K562 (cell line): Measurements from ENCODE around the gene ILF3. TPM values are rescaled to one million over a fixed set of nuclear protein-coding genes. Genes with fewer than 3 reads are reported as not detected.

Source experiments
- ATAC-seq: fragments of 200-7000 bp; cut with Tn5 transposase; 3 replicates; pipeline ENCODE4 v1.9.1; 2020; ENCODE audit warnings: moderate library complexity
- BruUV-seq: library from RNA; stranded (reverse); fragments of 400-500 nt; replicated peaks from 2 replicates; lab custom pipeline; 2021; lab: Mats Ljungman, UMichigan
- CTCF ChIA-PET: fragments of 300-600 bp; formaldehyde crosslinking; extraction: SDS; loops from one replicate; lab custom pipeline; 2021; ENCODE audit warnings: low intra/inter-chr PET ratio; lab: Yijun Ruan, JAX
- POLR2A ChIA-PET: fragments of 300-600, 350-650 bp; sonication (Branson Sonifier 250); formaldehyde crosslinking; extraction: SDS; loops from one replicate; lab custom pipeline; 2021; ENCODE audit warnings: antibody characterized with exemption, inconsistent platforms; lab: Yijun Ruan, JAX
- DNase-seq, 4 experiments: peaks; one replicate each; pipeline versions ENCODE4 v3.0.0 to v3.0.0-alpha.2; 2011 to 2018; ENCODE audit warnings: low spot score in 3 of 4, mixed read lengths in 3 of 4; ENCODE audit errors: extremely low read depth in 1 of 4
- FAIRE-seq: peaks from 2 replicates; lab custom pipeline; 2011; peaks lifted over from hg19 to GRCh38; lab: Jason Lieb, UNC
- H2AFZ ChIP-seq: 2 replicates; pipeline ENCODE4 v1.6.0; 2011; ENCODE audit warnings: low read depth, low read length, control low read depth, inconsistent platforms
- H3K27ac ChIP-seq: fragments of 200-600 bp; 3 replicates; pipeline ENCODE4 v1.8.0; 2011; ENCODE audit warnings: low read depth, mild to moderate bottlenecking, control low read depth, inconsistent platforms, low read length, moderate library complexity, mixed read lengths; ENCODE audit errors: extremely low read depth
- H3K27me3 ChIP-seq, 2 experiments: fragments of 300-600 bp in 1 of 2; 2 replicates in 1 of 2; 3 replicates in 1 of 2; pipeline versions ENCODE4 v1.6.0 to v1.8.0; 2011; ENCODE audit warnings: inconsistent platforms in 2 of 2, low read length in 2 of 2, mild to moderate bottlenecking in 1 of 2, mixed read lengths in 1 of 2, moderate library complexity in 1 of 2; ENCODE audit not compliant: control insufficient read depth in 2 of 2, insufficient read depth in 2 of 2
- H3K36me3 ChIP-seq: fragments of 300-600 bp; 3 replicates; pipeline ENCODE4 v1.8.0; 2011; ENCODE audit warnings: mild to moderate bottlenecking, low read length, inconsistent platforms; ENCODE audit not compliant: control insufficient read depth, insufficient read depth
- H3K4me1 ChIP-seq, 2 experiments: fragments of 200-600 bp in 1 of 2; replicated peaks in 1 of 2; 2 replicates in 1 of 2; 3 replicates in 1 of 2; pipeline versions ENCODE4 v1.5.1 to v1.8.0; 2011; ENCODE audit warnings: inconsistent platforms in 2 of 2, low read length in 2 of 2, mild to moderate bottlenecking in 1 of 2, mixed read lengths in 1 of 2, moderate library complexity in 1 of 2; ENCODE audit not compliant: control insufficient read depth in 2 of 2, insufficient read depth in 2 of 2
- H3K4me2 ChIP-seq: 2 replicates; pipeline ENCODE4 v1.6.1; 2011; ENCODE audit warnings: low read length, control low read depth, inconsistent platforms, mixed read lengths; ENCODE audit not compliant: insufficient read depth
- H3K4me3 ChIP-seq: fragments of 200-600 bp; sonication (generic), shearing (Covaris generic); 2 replicates; pipeline ENCODE4 v1.5.1; 2016; ENCODE audit warnings: control low read depth, inconsistent platforms
- H3K79me2 ChIP-seq: fragments of 200-600 bp; 3 replicates; pipeline ENCODE4 v1.8.0; 2011; ENCODE audit warnings: low read length, inconsistent platforms; ENCODE audit not compliant: control insufficient read depth, insufficient read depth
- H3K9ac ChIP-seq, 2 experiments: 2 replicates each; pipeline versions ENCODE4 v1.6.0 to v1.6.1; 2011; ENCODE audit warnings: low read depth in 2 of 2, low read length in 2 of 2, control low read depth in 1 of 2, inconsistent platforms in 1 of 2, mild to moderate bottlenecking in 1 of 2, mixed read lengths in 1 of 2; ENCODE audit not compliant: insufficient read depth in 1 of 2
- H3K9me1 ChIP-seq: one replicate; pipeline ENCODE4 v1.6.0; 2011; ENCODE audit warnings: inconsistent platforms, mild to moderate bottlenecking, low read length, moderate library complexity; ENCODE audit not compliant: control insufficient read depth, insufficient read depth
- H3K9me3 ChIP-seq: replicated peaks from 2 replicates; pipeline ENCODE4 v1.5.1; 2011; ENCODE audit warnings: low read depth, low read length, inconsistent platforms; ENCODE audit not compliant: control insufficient read depth, insufficient read depth
- H4K20me1 ChIP-seq: replicated peaks from 2 replicates; pipeline ENCODE4 v1.6.1; 2011; ENCODE audit warnings: low read length, inconsistent platforms, mixed read lengths; ENCODE audit not compliant: control insufficient read depth, insufficient read depth
- BHLHE40 ChIP-seq: IDR thresholded peaks from 2 replicates; pipeline ENCODE4 v1.6.1; 2011; ENCODE audit warnings: low read length, improper control_type of control experiment
- DACH1 ChIP-seq: fragments of 450-650 bp; IDR thresholded peaks from 2 replicates; pipeline ENCODE4 v1.6.1; 2018; ENCODE audit not compliant: partially characterized antibody
- GTF2E2 ChIP-seq: fragments of 200-800 bp; sonication (Bioruptor generic); IDR thresholded peaks from 2 replicates; pipeline ENCODE4 v1.6.1; 2016; ENCODE audit warnings: missing genetic modification characterization, missing compliant biosample characterization
- PPARD ChIP-seq: fragments of 250-450 bp; sonication (Bioruptor Pico); IDR thresholded peaks from 2 replicates; pipeline ENCODE4 v1.8.0; 2022; ENCODE audit warnings: inconsistent platforms, mild to moderate bottlenecking, moderate library complexity
- RERE ChIP-seq: sonication (generic); formaldehyde crosslinking; IDR thresholded peaks from 2 replicates; pipeline ENCODE4 v1.8.0; 2023; ENCODE audit warnings: missing genetic modification reagents, mild to moderate bottlenecking, borderline replicate concordance
- ZFPM2 ChIP-seq: fragments of 250-450 bp; sonication (Bioruptor Pico); IDR thresholded peaks from 2 replicates; pipeline ENCODE4 v1.5.1; 2022; ENCODE audit warnings: mild to moderate bottlenecking
- WGBS: fragments of 100-300 bp; shearing (Covaris generic); methylation state at CpG from one replicate; pipeline ENCODE4 v1.1.6; 2016; ENCODE audit warnings: low coverage, mixed read lengths; ENCODE audit not compliant: insufficient coverage; ENCODE audit errors: missing lambda C conversion rate; 5-methylcytosine and 5-hydroxymethylcytosine counted together
- in situ Hi-C: fragments of 300-500 bp; cut with MboI; formaldehyde crosslinking; loops from 4 replicates; pipeline ENCODE4 v1.15.0; 2018; ENCODE audit warnings: inconsistent platforms, mixed read lengths
- intact Hi-C: fragments of 100-400 bp; cut with micrococcal nuclease; formaldehyde crosslinking; loops from 2 replicates; pipeline ENCODE4 v1.14.2; 2022
- polyA plus RNA-seq, 8 experiments: library from polyadenylated mRNA; depleted of rRNA in 4 of 8; stranded (reverse) in 5 of 8; unstranded in 3 of 8; fragments of >200 nt; fragmentation: Nextera tagmentation in 2 of 8; fragmentation: Illumina TruSeq in 1 of 8; extraction: Ambion mirVana in 2 of 8; extraction: Trizol in 1 of 8; gene quantifications; 2 replicates each; pipeline versions ENCODE4 v1.2.1 to v1.2.3, GENCODE V29; 2011 to 2014; ENCODE audit warnings: inconsistent platforms in 1 of 8, missing spikeins in 1 of 8
- total RNA-seq, 7 experiments: library from RNA; depleted of rRNA in 6 of 7; stranded (reverse); fragments of >200 nt in 6 of 7; fragmentation: Illumina TruSeq in 2 of 7; extraction: Trizol in 2 of 7; gene quantifications; 2 replicates each; pipeline versions ENCODE4 v1.2.1 to v1.2.3, GENCODE V29; 2011 to 2021; ENCODE audit warnings: low replicate concordance in 1 of 7
- TF ChIP-seq, protein P1 (sequence below), 2 experiments: fragments of 450-650 bp; IDR thresholded peaks; 2 replicates each; pipeline ENCODE4 v1.6.1; 2016; ENCODE audit warnings: mild to moderate bottlenecking in 2 of 2, borderline replicate concordance in 1 of 2, low read depth in 1 of 2, moderate library complexity in 1 of 2

ILF3 gene
- total and polyA plus RNA-seq, 9 of the 15 experiments (the other 6 are each of a cell fraction or from before 2014, with no cell fraction given): 26.0 to 453 (median 175) TPM

DNA sequence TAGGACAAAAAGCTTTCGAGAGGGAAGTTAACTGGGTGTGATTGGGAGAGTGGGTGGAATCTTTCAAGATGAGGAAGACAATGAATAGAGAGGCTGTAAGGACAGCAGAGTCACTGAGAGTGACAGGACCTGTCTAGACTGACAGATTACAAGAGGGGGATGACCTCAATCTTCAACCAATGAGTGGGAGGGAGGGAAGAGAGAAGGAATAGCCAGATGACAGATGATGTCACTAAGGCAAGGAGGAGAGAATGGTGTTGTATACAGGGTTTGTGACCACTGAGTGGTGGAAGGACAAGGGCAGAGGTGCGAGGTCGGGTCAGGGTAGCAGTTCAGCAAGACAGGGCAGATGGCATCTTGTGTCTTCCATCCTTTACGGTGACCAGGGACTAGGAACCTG, 5.8 kb upstream of the ILF3 start:
- FAIRE-seq (peak; percentile 78), DNase-seq (peak; percentile 41 to 64 (median 52)), ATAC-seq (peak; percentile 61)
- WGBS: 25% methylated on average over 4 of the region's 4 CpGs
- Histone ChIP-seq H3K4me3 (no peak overlapping the region), H3K9me1 (peaks cover 4% of the 10 kb centered on the region), H3K9ac (no peak overlapping the region), H3K27me3 (no peaks in the 10 kb centered on the region), H3K36me3 (peaks cover 11% of the 10 kb centered on the region), H3K27ac (no peak overlapping the region), H2AFZ (no peak overlapping the region), H3K4me1 (peaks cover 10 to 17% of the 10 kb centered on the region in 2 experiments; a peak in 3 of 5 replicates), H3K79me2 (peaks cover 15% of the 10 kb centered on the region), H4K20me1 (no peaks in the 10 kb centered on the region), H3K9me3 (no peaks in the 10 kb centered on the region), H3K4me2 (no peak overlapping the region)
- intact Hi-C loops (no loop called here), in situ Hi-C loops (no loop called here)
- ChIA-PET POLR2A (no interaction called here), CTCF (interaction anchor here (1.2 kb wide), 1 partner anchor 67 kb away, joined by 7 read pairs; no protein-coding TSS in a partner anchor)
- BruUV-seq: no TSS peak
- TF ChIP-seq, protein P1, sequence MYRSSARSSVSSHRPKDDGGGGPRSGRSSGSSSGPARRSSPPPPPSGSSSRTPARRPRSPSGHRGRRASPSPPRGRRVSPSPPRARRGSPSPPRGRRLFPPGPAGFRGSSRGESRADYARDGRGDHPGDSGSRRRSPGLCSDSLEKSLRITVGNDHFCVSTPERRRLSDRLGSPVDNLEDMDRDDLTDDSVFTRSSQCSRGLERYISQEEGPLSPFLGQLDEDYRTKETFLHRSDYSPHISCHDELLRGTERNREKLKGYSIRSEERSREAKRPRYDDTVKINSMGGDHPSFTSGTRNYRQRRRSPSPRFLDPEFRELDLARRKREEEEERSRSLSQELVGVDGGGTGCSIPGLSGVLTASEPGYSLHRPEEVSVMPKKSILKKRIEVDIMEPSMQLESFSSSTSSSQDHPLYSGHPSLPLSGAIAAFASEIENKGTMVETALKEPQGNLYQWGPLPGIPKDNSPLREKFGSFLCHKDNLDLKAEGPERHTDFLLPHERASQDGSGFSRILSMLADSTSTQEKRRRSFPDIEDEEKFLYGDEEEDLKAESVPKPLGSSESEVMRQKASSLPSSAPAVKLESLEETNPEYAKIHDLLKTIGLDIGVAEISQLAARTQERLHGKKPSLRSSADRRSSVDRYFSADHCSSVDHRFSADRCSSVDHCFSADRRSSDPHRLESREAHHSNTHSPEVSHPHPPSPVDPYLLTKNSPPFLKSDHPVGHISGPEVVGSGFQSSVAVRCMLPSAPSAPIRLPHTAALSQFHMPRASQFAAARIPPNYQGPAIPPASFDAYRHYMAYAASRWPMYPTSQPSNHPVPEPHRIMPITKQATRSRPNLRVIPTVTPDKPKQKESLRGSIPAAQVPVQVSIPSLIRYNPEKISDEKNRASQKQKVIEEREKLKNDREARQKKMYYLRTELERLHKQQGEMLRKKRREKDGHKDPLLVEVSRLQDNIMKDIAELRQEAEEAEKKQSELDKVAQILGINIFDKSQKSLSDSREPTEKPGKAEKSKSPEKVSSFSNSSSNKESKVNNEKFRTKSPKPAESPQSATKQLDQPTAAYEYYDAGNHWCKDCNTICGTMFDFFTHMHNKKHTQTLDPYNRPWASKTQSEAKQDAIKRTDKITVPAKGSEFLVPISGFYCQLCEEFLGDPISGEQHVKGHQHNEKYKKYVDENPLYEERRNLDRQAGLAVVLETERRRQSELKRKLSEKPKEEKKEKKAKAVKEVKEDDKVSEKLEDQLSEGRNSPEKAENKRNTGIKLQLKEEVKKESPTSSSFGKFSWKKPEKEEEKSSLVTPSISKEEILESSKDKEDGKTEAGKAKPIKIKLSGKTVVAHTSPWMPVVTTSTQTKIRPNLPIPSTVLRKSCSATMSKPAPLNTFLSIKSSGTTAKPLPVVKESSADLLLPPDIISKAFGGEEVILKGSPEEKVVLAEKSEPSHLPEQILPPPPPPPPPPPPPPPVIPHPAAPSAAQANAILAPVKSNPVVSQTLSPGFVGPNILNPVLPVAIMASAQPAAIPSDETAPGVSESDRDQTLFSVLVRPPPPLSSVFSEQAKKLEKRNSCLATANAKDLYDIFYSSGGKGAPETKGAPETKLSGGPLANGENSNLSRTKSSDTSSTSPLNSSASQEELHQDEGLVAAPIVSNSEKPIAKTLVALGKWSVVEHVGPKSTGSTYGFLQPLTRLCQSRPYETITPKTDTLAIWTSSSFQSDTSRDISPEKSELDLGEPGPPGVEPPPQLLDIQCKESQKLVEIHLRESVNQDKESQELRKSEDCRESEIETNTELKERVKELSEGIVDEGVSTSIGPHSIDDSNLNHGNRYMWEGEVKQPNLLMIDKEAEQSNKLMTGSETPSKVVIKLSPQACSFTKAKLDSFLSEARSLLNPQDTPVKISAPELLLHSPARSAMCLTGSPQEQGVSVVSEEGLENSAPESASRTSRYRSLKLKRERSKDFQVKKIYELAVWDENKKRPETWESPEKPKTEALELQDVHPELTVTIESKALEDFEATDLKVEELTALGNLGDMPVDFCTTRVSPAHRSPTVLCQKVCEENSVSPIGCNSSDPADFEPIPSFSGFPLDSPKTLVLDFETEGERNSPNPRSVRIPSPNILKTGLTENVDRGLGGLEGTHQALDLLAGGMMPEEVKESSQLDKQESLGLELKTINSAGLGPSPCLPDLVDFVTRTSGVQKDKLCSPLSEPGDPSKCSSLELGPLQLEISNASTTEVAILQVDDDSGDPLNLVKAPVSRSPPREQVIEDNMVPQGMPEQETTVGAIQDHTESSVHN (IDR thresholded peaks at IDR 0.05; ENCODE audit: borderline replicate concordance in 1 of 2, low read depth in 1 of 2): peak in 1 of 2 experiments; percentile 69; a peak in 1 of 4 replicates
- TF ChIP-seq DACH1 (no peak), GTF2E2 (no peak), ZFPM2 (no peak), RERE (no peak), PPARD (CRISPR knock-in tag) (no peak), BHLHE40 (no peak)
